ENCODE data around the gene PPDPF. TPM values are rescaled to one million over a fixed set of nuclear protein-coding genes. Genes with fewer than 3 reads are reported as not detected.

Gene PPDPF
- polyA plus RNA-seq, 2 of the 4 experiments (the other 2 are of a cell fraction): 7.7 to 217 TPM

DNA sequence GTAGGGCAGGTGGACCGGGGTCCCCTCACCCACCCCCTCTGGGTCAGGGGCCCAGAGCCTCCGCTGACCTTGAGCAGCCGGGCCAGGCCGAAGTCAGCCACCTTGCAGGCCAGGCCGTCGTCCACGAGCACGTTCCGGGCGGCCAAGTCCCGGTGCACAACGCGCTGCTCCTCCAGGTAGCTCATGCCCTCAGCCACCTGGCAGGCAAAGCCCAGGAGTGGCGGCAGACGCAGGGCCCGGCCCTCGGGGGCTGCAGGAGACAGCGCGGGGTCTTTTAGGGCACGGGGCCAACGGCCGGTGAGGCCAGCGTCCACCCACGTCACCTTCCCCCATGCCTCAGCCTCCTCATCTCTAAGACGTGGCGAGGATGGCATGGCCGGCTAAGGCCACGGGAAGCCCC is 20.8 kb downstream of the PPDPF start:
- ATAC-seq (no peak), FAIRE-seq (no peak), DNase-seq (ENCODE audit: low read depth in 1 of 2, low spot score in 1 of 2) (no peak)
- Histone ChIP-seq H3K4me2 (no peak overlapping the region), H3K4me1 (peaks cover 26% of the 10 kb centered on the region), H3K4me3 (no peak overlapping the region), H3K27ac (no peak overlapping the region), H3K9me3 (no peaks in the 10 kb centered on the region)
- ChIA-PET POLR2A (no interaction called here), CTCF (interaction anchor here (1.1 to 4.8 kb wide), 3 partner anchors 12 to 432 kb away, joined by 4 to 93 read pairs (median 7); partner anchors contain the start of gene FNDC11)
- 95% methylated on average over 7 of the region's 28 CpGs for WGBS (ENCODE audit: missing lambda C conversion rate)
- TF ChIP-seq KDM5A (IDR thresholded peaks at IDR 0.05) (no peak), TP53 (CRISPR knock-in tag; IDR thresholded peaks at IDR 0.05) (no peak), NR3C1 (IDR thresholded peaks at IDR 0.05) (no peak), MAZ (IDR thresholded peaks at IDR 0.05; ENCODE audit: borderline replicate concordance, low read depth, low read length) (no peak), SMC3 (IDR thresholded peaks at IDR 0.05) (no peak), HOXA7 (CRISPR knock-in tag; IDR thresholded peaks at IDR 0.05) (no peak), MAFK (IDR thresholded peaks at IDR 0.05; ENCODE audit: partially characterized antibody) (no peak), CBX2 (IDR thresholded peaks at IDR 0.05; ENCODE audit: borderline replicate concordance, low read depth) (no peak), HDAC2 (IDR thresholded peaks at IDR 0.05) (no peak), ZNF302 (CRISPR knock-in tag; IDR thresholded peaks at IDR 0.05) (no peak), BHLHE40 (IDR thresholded peaks at IDR 0.05; ENCODE audit: low read depth, low read length) (no peak), EP300 (IDR thresholded peaks at IDR 0.05) (no peak), ZFP36 (IDR thresholded peaks at IDR 0.05; ENCODE audit: borderline replicate concordance, partially characterized antibody) (no peak), KDM1A (IDR thresholded peaks at IDR 0.05; ENCODE audit: low read depth) (no peak)
- TF ChIP-seq, protein P1, sequence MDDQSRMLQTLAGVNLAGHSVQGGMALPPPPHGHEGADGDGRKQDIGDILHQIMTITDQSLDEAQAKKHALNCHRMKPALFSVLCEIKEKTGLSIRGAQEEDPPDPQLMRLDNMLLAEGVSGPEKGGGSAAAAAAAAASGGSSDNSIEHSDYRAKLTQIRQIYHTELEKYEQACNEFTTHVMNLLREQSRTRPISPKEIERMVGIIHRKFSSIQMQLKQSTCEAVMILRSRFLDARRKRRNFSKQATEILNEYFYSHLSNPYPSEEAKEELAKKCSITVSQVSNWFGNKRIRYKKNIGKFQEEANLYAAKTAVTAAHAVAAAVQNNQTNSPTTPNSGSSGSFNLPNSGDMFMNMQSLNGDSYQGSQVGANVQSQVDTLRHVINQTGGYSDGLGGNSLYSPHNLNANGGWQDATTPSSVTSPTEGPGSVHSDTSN (IDR thresholded peaks at IDR 0.05): no peak
- TF ChIP-seq, protein P2, sequence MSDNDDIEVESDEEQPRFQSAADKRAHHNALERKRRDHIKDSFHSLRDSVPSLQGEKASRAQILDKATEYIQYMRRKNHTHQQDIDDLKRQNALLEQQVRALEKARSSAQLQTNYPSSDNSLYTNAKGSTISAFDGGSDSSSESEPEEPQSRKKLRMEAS (IDR thresholded peaks at IDR 0.05): no peak
- TF ChIP-seq, protein P3, sequence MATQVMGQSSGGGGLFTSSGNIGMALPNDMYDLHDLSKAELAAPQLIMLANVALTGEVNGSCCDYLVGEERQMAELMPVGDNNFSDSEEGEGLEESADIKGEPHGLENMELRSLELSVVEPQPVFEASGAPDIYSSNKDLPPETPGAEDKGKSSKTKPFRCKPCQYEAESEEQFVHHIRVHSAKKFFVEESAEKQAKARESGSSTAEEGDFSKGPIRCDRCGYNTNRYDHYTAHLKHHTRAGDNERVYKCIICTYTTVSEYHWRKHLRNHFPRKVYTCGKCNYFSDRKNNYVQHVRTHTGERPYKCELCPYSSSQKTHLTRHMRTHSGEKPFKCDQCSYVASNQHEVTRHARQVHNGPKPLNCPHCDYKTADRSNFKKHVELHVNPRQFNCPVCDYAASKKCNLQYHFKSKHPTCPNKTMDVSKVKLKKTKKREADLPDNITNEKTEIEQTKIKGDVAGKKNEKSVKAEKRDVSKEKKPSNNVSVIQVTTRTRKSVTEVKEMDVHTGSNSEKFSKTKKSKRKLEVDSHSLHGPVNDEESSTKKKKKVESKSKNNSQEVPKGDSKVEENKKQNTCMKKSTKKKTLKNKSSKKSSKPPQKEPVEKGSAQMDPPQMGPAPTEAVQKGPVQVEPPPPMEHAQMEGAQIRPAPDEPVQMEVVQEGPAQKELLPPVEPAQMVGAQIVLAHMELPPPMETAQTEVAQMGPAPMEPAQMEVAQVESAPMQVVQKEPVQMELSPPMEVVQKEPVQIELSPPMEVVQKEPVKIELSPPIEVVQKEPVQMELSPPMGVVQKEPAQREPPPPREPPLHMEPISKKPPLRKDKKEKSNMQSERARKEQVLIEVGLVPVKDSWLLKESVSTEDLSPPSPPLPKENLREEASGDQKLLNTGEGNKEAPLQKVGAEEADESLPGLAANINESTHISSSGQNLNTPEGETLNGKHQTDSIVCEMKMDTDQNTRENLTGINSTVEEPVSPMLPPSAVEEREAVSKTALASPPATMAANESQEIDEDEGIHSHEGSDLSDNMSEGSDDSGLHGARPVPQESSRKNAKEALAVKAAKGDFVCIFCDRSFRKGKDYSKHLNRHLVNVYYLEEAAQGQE (IDR thresholded peaks at IDR 0.05): no peak

DNA sequence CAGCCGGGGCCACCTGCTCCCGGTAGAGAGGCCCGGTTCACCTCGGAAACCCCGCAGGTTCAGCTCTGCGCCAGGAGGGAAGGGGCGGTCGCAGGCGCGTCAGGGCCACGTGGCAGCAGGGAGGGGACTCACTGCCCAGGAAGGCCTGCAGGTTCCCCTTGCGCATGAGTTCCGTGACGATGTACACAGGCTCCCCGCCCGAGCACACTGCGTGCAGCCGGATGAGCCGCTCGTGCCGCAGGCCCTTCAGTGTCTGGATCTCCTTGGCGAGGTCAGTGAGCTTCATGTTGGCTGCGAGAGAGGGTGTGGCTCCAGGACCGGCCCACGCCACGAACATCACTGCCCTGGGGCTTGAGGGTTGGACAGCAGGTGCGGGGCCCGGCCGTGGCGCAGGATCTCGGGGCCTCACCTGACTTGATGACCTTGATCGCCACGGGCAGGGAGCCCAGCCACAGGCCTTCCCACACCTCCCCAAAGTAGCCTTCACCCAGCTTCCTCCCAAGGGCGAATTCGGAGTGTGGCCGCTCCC is 21.5 kb downstream of the PPDPF start:
- FAIRE-seq (no peak), DNase-seq (ENCODE audit: low read depth in 1 of 2, low spot score in 1 of 2) (no peak), ATAC-seq (no peak)
- Histone ChIP-seq H3K4me1 (peaks cover 19% of the 10 kb centered on the region), H3K4me2 (no peak overlapping the region), H3K27ac (no peak overlapping the region), H3K9me3 (no peaks in the 10 kb centered on the region), H3K4me3 (no peak overlapping the region)
- ChIA-PET POLR2A (interaction anchor here (1.0 kb wide), 1 partner anchor 439 kb away, joined by 4 read pairs; the partner anchor contains the start of gene PRPF6), CTCF (interaction anchor here (0.6 to 2.0 kb wide), 3 partner anchors 46 to 579 kb away, joined by 3 to 7 read pairs (median 4); no protein-coding TSS in a partner anchor)
- TF ChIP-seq RCOR1 (IDR thresholded peaks at IDR 0.05; ENCODE audit: low read depth, low read length) (no peak), MAFK (IDR thresholded peaks at IDR 0.05; ENCODE audit: partially characterized antibody) (no peak), HEYL (CRISPR knock-in tag; IDR thresholded peaks at IDR 0.05) (no peak), HOXA7 (CRISPR knock-in tag; IDR thresholded peaks at IDR 0.05) (no peak), POLR2A (IDR thresholded peaks at IDR 0.05; ENCODE audit: low read length) (no peak), HDAC2 (IDR thresholded peaks at IDR 0.05) (no peak), SMC3 (IDR thresholded peaks at IDR 0.05) (no peak), EHMT2 (IDR thresholded peaks at IDR 0.05; ENCODE audit: low read depth) (no peak)
- TF ChIP-seq, protein P3 (IDR thresholded peaks at IDR 0.05): no peak
- TF ChIP-seq, protein P4, sequence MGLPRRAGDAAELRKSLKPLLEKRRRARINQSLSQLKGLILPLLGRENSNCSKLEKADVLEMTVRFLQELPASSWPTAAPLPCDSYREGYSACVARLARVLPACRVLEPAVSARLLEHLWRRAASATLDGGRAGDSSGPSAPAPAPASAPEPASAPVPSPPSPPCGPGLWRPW (IDR thresholded peaks at IDR 0.05): no peak
- 88% methylated on average over 22 of the region's 36 CpGs for WGBS (ENCODE audit: missing lambda C conversion rate)

Measured in A549 (cell line).